GM21526 (cell line): ENCODE results near the gene LSR.

Experiments used
- ATAC-seq: cut with Tn5 transposase; IDR thresholded peaks from one replicate; pipeline ENCODE4 v1.9.1; 2021; ENCODE audit warnings: moderate library complexity; ENCODE audit not compliant: unreplicated experiment, low FRiP score

Gene LSR

GRCh38 chr19:35246466-35247092 lies 2.2 kb upstream of the LSR start:
- ATAC-seq, result no peak

DNA sequence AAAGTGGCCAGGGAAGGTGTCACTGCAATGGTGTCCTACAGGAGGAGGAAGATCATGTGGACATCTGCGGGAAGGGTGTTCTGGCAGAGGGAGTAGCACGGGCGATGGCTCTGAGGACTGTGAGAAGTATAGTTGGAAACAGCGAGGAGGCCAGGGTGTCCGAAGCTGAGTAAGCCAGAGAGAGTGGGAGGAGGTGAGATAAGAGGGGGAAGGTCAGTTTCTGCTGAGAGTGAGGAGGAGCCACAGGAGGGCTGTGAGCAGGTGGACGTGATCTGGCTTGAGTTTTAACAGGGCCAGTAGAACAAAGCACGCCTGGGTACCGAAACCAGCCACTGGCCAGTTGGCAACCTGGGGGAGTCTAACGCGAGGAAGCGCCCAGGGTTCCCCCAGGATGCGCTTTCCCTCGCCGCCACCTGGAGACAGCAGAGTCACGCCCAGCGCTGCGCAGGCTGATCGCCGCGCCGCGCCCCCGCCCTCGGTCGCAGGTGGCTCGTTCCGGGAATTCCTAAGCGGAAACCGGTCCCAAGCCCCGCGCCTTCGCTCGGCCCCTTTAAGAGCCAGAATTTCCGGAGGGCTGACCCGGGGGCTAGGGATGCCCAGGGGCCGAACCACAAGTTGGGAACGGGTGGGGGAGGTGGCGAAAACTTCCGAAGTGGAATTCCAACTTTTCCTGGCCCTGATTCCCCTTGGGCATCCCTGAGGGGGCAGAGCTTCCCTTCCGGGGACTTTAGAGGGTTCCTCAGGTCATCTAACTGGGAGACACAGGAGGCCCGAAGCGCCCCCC lies 1.1 kb upstream of the LSR start:
- ATAC-seq, result no peak

DNA sequence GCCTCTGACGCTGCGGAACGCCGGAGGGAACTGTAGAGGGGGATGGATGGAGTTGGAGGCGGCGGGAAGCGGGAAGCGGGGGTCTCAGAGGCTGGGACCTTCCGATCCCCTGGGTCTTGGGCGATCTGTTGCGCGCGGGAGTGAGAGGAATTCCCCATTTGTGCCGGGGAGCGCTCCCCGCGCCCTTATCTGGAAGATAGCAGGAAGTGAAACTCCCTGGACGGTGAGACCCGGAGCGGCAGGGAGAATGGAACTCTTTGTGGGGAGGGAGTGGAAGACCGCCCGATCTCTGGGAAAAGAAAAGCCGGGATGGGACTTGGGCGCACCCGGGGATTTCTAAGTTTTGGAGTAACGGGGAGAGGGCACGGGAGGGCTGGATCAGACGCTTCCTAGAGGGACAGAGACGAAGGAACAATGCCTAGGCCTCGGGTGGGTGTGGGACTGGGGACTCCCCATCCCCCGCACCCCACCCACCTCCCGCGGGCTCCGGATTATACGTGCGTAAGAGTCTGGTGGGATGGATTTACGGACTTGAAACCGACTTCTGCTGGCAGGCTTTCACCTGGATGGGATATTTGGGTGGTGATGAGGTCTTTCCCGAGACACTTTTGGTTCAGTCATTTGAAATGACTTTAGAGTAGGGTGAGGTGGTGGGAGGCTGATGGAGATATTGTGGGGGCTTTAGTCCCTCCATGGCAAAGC lies 495 bp downstream of the LSR start:
- no peak for ATAC-seq

GRCh38 chr19:35249848-35250711 lies 1.3 kb downstream of the LSR start:
- no peak for ATAC-seq

- ATAC-seq, result no peak
Measured at GRCh38 chr19:35251456-35251855, 2.7 kb downstream of the LSR start.

GRCh38 chr19:35253316-35254286 lies 4.8 kb downstream of the LSR start:
- ATAC-seq, result no peak

DNA sequence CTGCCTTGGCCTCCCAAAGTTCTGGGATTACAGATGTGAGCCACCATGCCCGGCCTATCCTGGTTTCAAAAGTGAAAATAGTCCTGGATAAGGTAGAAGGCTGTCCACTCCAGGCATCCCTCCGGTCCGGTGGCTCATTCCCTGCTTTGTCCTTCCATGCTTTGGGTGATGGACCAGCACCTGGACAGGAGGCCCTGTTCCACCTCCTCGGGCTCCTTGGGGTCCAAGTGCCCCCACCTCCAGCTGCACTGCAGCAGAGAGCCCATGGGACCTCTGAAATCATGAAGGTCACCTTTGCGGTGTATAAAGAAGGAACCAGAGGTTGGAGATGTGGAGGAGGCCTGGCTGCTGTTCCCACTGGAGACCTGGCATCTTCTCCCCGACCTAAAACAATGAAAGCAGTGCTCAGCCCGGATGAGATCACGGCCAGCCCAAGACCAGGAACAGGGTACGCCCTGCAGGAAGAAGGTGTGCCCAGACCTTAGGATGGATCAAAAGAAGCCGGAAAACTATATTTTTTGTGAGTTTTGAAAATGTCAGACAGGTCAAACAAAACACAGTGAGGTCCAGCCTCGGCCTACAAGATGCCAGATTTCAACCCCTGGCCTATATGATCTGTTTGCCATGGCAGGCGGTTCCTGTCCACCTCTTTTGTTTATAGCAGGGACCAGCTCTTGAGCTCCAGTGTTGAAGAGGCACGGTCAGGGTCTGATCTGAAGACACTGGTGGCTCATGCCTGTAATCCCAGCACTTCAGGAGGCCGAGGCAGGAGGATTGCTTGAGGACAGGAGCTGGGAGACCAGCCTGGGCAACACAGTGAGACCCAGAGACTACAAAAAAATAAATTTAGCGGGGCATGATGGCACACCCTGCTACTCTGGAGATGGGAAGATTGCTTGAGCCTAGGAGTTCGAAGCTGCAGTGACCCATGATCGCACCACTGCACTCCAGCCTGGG lies 5.8 kb downstream of the LSR start:
- ATAC-seq, result no peak

- ATAC-seq, result no peak
Measured at GRCh38 chr19:35256566-35256965, 7.8 kb downstream of the LSR start.

- no peak for ATAC-seq
Measured at GRCh38 chr19:35257113-35257461, 8.3 kb downstream of the LSR start.

DNA sequence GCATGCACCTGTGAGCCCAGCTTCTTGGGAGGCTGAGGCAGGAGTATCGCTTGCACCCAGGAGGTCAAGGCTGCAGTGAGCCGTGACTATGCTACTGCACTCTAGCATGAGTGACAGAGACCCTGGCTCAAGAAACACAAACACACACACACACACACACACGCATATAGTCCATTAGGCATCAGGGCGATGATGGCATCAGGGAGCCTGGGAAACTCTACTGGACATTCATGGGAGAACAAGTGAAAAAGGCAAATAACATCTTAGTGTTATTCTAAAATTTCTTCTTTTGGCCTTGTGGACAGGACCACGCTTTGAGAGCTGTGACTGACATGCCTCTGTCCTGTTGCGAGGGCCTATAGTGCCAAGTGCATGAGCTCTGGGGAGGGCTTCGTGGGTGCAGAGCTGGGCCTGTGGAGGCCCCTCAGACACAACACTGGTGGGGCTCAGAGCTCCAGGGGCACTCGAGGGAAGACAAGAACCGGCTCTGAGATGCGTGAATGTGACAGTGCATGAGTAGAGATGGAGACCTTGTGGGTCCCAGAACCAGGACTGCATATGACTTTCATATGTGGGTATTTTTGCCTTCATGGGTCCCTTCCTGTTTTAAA lies 12.0 kb downstream of the LSR start:
- no peak for ATAC-seq

DNA sequence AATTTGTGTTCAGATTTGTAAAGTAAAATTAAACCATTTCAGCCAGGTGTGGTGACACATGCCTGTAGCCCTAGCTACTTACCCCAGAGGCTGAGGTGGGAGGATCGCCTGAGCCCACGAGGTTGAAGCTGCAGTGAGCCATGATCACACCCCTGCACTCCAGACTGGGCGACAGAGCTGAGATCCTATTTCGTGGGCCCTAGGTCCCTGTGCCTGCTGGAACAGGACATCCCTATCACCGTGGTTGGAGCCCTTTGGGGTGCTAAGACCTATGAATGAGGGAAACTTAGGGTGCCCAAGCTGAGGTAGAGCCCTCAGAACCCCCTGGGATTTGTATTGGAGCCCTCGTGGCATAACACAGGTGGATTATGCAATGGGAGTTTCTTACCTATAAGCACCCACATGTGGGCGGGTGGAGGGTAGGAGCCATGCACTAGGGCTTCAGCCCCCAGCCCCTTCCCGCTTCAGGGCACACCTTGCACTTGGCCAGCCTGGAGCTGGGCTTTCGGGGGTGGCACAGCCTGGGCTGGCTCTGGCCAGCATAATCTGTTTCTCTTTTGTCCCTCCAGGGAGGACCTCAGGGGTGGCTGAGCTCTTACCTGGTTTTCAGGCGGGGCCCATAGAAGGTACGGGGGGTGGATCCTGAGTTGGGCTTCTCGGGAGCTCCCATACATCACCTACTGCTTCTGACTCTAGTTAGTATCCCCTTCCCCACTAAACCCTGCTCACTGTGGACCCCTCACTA lies 12.7 kb downstream of the LSR start:
- no peak for ATAC-seq

- no peak for ATAC-seq
Measured at GRCh38 chr19:35262101-35262761, 13.4 kb downstream of the LSR start.

DNA sequence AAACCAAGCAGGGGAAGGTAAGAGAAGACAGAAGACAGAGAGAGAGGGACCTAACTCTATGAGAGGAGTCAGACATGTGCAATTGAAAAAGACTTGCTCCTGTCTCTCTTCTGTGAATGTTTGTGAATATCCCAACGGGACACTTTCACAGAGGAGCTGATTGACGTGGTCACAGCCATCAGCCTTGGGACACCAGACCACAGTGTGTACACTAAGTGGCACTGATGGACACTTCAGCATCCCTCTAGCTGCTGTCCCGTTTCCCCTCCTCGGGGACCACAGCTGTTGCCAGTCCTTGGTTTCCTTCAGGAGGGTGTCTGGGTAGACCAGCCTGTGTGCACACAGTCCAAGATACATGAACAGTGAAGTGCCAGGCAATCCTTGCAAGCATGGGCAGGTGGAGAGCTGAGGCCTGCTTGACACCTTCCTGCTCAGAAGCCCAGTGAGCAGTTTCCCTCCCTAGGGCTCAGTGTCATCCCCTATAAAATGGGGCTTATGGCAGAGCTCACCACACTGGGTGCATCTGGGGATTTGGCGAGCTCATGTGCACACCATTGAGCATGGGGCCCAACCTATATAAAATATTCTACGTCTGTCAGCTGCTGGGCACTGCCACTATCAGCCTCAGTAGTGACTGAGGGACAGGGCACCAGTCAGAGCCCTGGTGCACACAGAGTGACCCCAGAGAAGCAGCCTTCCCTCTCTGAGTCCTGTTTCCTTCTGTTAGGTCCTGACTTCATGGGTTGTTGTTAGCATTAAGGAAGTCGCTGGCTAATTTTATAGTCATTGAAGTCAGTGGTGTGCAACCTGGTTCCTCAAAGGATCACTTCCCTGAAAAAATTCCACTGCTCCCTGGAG lies 15.7 kb downstream of the LSR start:
- no peak for ATAC-seq

DNA sequence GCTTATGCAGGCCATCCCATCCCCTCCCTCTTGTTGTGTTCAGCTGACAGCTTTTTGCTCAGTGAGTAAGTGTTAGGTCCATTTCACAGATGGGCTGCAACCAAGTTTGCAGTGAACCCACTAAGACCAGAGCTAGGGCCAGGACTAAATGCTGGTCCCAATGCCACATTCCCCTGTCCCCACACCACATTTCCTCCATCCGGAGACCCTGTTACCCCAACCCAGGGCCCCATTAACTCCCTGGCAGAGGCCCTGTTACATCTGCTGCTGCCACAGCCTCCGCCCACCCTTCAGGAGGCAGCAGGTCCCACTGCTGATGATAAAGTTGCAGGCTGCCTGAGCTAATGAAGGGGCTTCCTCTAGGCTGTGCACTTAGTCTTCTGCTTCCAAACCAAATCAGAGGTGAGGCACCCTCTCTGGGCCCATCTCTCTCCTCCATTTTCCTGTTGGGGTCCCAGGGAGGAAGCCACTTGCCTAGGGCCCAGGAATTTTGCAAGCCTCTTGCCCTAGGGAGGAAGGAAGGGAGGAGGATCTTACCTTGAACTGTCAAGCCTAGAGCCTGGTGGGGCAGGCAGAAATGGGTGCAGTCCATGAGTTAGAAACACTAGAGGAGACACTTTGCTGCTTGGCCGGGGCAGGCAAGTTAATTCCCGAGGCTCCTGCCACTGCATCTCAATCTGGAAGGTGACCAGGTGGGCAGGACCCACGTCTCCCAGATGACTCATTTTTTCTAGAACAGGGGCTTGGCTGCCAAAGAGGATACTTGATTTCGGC lies 16.5 kb downstream of the LSR start:
- no peak for ATAC-seq

DNA sequence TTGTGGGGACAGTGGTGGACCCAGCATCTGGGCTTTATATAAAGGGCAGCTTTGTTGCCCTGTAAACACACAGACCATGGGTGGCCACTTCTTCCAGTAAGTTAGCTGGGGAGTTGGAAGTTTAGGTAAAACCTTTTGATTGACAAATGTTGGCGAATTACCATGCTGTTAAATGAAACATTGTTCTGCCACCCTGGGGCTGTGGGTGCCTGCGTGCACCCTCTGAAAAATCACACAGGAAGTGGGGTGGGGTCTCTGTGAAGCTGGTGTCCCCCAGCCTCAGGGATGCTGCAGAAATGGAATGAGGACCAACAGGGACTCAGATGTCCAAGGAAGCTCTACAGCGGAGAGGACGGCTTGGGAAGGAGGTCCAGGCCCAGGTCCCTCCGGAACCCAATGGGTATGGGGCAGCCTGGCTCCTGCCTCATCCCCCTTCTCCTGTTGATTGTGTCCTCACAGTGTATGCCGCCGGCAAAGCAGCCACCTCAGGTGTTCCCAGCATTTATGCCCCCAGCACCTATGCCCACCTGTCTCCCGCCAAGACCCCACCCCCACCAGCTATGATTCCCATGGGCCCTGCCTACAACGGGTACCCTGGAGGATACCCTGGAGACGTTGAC lies 17.2 kb downstream of the LSR start:
- no peak for ATAC-seq
